NCI-H748 treated with DMSO at 0.1 percent for 48 hours (cell line): ENCODE results near the gene MCC.

ENCODE experiments used
- DNase-seq: peaks from one replicate; lab custom pipeline; 2025; lab: John Stamatoyannopoulos, UW

MCC gene

GRCh38 chr5:113223831-113224604 lies 264.2 kb downstream of the MCC start:
- no peak for DNase-seq

- no peak for DNase-seq
Observed at GRCh38 chr5:113223315-113223714, 264.9 kb downstream of the MCC start.

GRCh38 chr5:113221294-113222176 lies 266.7 kb downstream of the MCC start:
- no peak for DNase-seq

- DNase-seq: no peak
Observed at GRCh38 chr5:113219695-113220094, 268.6 kb downstream of the MCC start.

GRCh38 chr5:113218906-113219517 lies 269.2 kb downstream of the MCC start:
- DNase-seq: no peak

- no peak for DNase-seq
Observed at GRCh38 chr5:113218200-113218599, 270.1 kb downstream of the MCC start.

GRCh38 chr5:113217619-113218184 lies 270.6 kb downstream of the MCC start:
- no peak for DNase-seq

GRCh38 chr5:113216545-113216944 lies 271.7 kb downstream of the MCC start:
- no peak for DNase-seq

- no peak for DNase-seq
Observed at GRCh38 chr5:113215401-113216060, 272.7 kb downstream of the MCC start.

GRCh38 chr5:113214606-113215323 lies 273.5 kb downstream of the MCC start:
- no peak for DNase-seq

- no peak for DNase-seq
Observed at GRCh38 chr5:113213551-113214425, 274.5 kb downstream of the MCC start.

GRCh38 chr5:113212244-113212920 lies 275.9 kb downstream of the MCC start:
- no peak for DNase-seq

GRCh38 chr5:113209498-113209897 lies 278.8 kb downstream of the MCC start:
- no peak for DNase-seq

- DNase-seq: no peak
Observed at GRCh38 chr5:113205807-113206206, 282.4 kb downstream of the MCC start.

GRCh38 chr5:113205323-113205722 lies 282.9 kb downstream of the MCC start:
- DNase-seq: no peak

- DNase-seq: no peak
Observed at GRCh38 chr5:113204525-113205161, 283.6 kb downstream of the MCC start.

GRCh38 chr5:113203916-113204315 lies 284.3 kb downstream of the MCC start:
- DNase-seq: no peak

- DNase-seq: no peak
Observed at GRCh38 chr5:113202746-113203716, 285.2 kb downstream of the MCC start.
